Glutamatergic neuron (in vitro differentiated cells): ENCODE measurements around the gene PLEK2. TPM values are rescaled to one million over a fixed set of nuclear protein-coding genes. Genes with fewer than 3 reads are reported as not detected.
"Not testable (repeated sequence)": the region's sequence is repeated elsewhere in the genome, so short reads cannot be mapped to it uniquely, and the experiment has no call there.

Experiments
- DNase-seq: peaks from one replicate; pipeline ENCODE4 v3.0.0; 2022
- H3K27ac Mint-ChIP-seq: one replicate; pipeline ENCODE4 v1.8.0; 2020; ENCODE audit warnings: mild to moderate bottlenecking, mixed read lengths, inconsistent platforms; ENCODE audit not compliant: unreplicated experiment
- H3K27me3 Mint-ChIP-seq: one replicate; pipeline ENCODE4 v1.8.0; 2020; ENCODE audit warnings: mild to moderate bottlenecking, moderate library complexity, mixed read lengths, inconsistent platforms; ENCODE audit not compliant: unreplicated experiment
- H3K36me3 Mint-ChIP-seq: one replicate; pipeline ENCODE4 v1.8.0; 2020; ENCODE audit warnings: mild to moderate bottlenecking, mixed read lengths, inconsistent platforms; ENCODE audit not compliant: unreplicated experiment
- H3K4me1 Mint-ChIP-seq: one replicate; pipeline ENCODE4 v1.8.0; 2020; ENCODE audit warnings: mild to moderate bottlenecking, low read depth, mixed read lengths, inconsistent platforms; ENCODE audit not compliant: unreplicated experiment
- H3K4me3 Mint-ChIP-seq: one replicate; pipeline ENCODE4 v1.8.0; 2020; ENCODE audit warnings: mild to moderate bottlenecking, mixed read lengths, inconsistent platforms; ENCODE audit not compliant: unreplicated experiment
- H3K9me3 Mint-ChIP-seq: one replicate; pipeline ENCODE4 v1.8.0; 2020; ENCODE audit warnings: mild to moderate bottlenecking, moderate library complexity, mixed read lengths, inconsistent platforms; ENCODE audit not compliant: unreplicated experiment
- total RNA-seq: library from RNA; stranded (reverse); fragmentation: NEBNext Ultra II Directional; extraction: Animal tissue kit (Norgen Biotek cat#: 25700); gene quantifications from one replicate; pipeline ENCODE4 v1.2.1, GENCODE V29; 2021; ENCODE audit not compliant: unreplicated experiment
- TF ChIP-seq, protein P1 (sequence below): fragments of 200-600 bp; sonication (generic); IDR thresholded peaks from one replicate; pipeline ENCODE4 v1.5.0; 2021; ENCODE audit not compliant: partially characterized antibody, unreplicated experiment

PLEK2 gene
- total RNA-seq, 1 donor from 2014 or later, result not detected

GRCh38 chr14:67417633-67418032 lies 5.7 kb upstream of the PLEK2 start:
- H3K27me3 Mint-ChIP-seq, result peaks cover 4% of the 10 kb centered on the region
- TF ChIP-seq, protein P1, sequence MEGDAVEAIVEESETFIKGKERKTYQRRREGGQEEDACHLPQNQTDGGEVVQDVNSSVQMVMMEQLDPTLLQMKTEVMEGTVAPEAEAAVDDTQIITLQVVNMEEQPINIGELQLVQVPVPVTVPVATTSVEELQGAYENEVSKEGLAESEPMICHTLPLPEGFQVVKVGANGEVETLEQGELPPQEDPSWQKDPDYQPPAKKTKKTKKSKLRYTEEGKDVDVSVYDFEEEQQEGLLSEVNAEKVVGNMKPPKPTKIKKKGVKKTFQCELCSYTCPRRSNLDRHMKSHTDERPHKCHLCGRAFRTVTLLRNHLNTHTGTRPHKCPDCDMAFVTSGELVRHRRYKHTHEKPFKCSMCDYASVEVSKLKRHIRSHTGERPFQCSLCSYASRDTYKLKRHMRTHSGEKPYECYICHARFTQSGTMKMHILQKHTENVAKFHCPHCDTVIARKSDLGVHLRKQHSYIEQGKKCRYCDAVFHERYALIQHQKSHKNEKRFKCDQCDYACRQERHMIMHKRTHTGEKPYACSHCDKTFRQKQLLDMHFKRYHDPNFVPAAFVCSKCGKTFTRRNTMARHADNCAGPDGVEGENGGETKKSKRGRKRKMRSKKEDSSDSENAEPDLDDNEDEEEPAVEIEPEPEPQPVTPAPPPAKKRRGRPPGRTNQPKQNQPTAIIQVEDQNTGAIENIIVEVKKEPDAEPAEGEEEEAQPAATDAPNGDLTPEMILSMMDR, result no peak
- H3K4me1 Mint-ChIP-seq, result no peaks in the 10 kb centered on the region
- no peaks in the 10 kb centered on the region for H3K36me3 Mint-ChIP-seq
- H3K9me3 Mint-ChIP-seq, result peaks cover 3% of the 10 kb centered on the region
- H3K4me3 Mint-ChIP-seq, result no peak overlapping the region
- no peak overlapping the region for H3K27ac Mint-ChIP-seq
- no peak for DNase-seq

- TF ChIP-seq, protein P1, result no peak
- H3K36me3 Mint-ChIP-seq, result no peaks in the 10 kb centered on the region
- no peaks in the 10 kb centered on the region for H3K4me1 Mint-ChIP-seq
- no peak for DNase-seq
- H3K4me3 Mint-ChIP-seq, result no peak overlapping the region
- H3K9me3 Mint-ChIP-seq, result peaks cover 3% of the 10 kb centered on the region
- H3K27ac Mint-ChIP-seq, result no peak overlapping the region
- peaks cover 4% of the 10 kb centered on the region for H3K27me3 Mint-ChIP-seq
Observed at GRCh38 chr14:67416810-67417209, 4.8 kb upstream of the PLEK2 start.

- Mint-ChIP-seq H3K36me3 (no peaks in the 10 kb centered on the region), H3K27me3 (peaks cover 6% of the 10 kb centered on the region), H3K4me3 (no peak overlapping the region), H3K27ac (no peak overlapping the region), H3K4me1 (no peaks in the 10 kb centered on the region), H3K9me3 (peaks cover 3% of the 10 kb centered on the region)
- TF ChIP-seq, protein P1, result no peak
- no peak for DNase-seq
Observed at GRCh38 chr14:67416085-67416484, 4.1 kb upstream of the PLEK2 start.

DNA sequence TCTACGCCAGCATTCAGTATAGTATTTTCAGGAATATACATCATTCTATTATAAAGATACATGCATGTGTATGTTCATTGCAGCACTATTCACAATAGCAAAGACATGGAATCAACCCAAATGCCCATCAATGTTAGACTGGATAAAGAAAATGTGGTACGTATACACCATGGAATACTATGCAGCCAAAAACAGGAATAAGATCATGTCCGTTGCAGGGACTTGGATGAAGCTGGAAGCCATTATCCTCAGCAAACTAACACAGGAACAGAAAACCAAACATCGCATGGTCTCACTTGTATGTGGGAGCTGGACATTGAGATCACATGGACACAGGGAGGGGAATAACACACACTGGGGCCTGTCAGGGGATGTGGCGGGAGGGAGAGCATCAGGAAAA lies 3.6 kb upstream of the PLEK2 start:
- not testable (repeated sequence) for H3K4me1 Mint-ChIP-seq, H3K9me3 Mint-ChIP-seq, H3K27ac Mint-ChIP-seq, H3K4me3 Mint-ChIP-seq, H3K36me3 Mint-ChIP-seq, DNase-seq, H3K27me3 Mint-ChIP-seq

- TF ChIP-seq, protein P1, result no peak
- Mint-ChIP-seq H3K9me3 (peaks cover 3% of the 10 kb centered on the region), H3K27me3 (peaks cover 9% of the 10 kb centered on the region), H3K36me3 (no peaks in the 10 kb centered on the region), H3K27ac (no peak overlapping the region), H3K4me1 (no peaks in the 10 kb centered on the region), H3K4me3 (no peak overlapping the region)
- DNase-seq, result no peak
Observed at GRCh38 chr14:67413806-67414769, 2.1 kb upstream of the PLEK2 start.
